Neural cell (in vitro differentiated cells): ENCODE results near the gene RAPGEF2.

Source experiments
- EP300 ChIP-seq: fragments of 450-650 bp; conservative IDR thresholded peaks from 2 replicates; pipeline ENCODE4 v1.6.1; 2014; ENCODE audit warnings: antibody characterized with exemption, mild to moderate bottlenecking, moderate library complexity; ENCODE audit not compliant: poor library complexity, severe bottlenecking
- EZH2 ChIP-seq: fragments of 200-600, 300-800 bp; shearing (Covaris generic), sonication (generic); IDR thresholded peaks from 2 replicates; pipeline ENCODE4 v1.6.1; 2014; ENCODE audit warnings: antibody characterized with exemption, low read length, borderline replicate concordance, mild to moderate bottlenecking; ENCODE audit not compliant: insufficient read depth, poor library complexity, severe bottlenecking
- MXI1 ChIP-seq: fragments of 450-650 bp; conservative IDR thresholded peaks from 2 replicates; pipeline ENCODE4 v1.6.1; 2014; ENCODE audit warnings: antibody characterized with exemption, mild to moderate bottlenecking; ENCODE audit not compliant: poor library complexity, severe bottlenecking
- POLR2AphosphoS5 ChIP-seq: IDR thresholded peaks from 2 replicates; pipeline ENCODE4 v1.6.1; 2012
- RAD21 ChIP-seq: fragments of 450-650 bp; conservative IDR thresholded peaks from 2 replicates; pipeline ENCODE4 v1.6.1; 2014; ENCODE audit warnings: antibody characterized with exemption, mild to moderate bottlenecking, moderate library complexity
- SMC3 ChIP-seq: fragments of 450-650 bp; conservative IDR thresholded peaks from 2 replicates; pipeline ENCODE4 v1.6.1; 2014; ENCODE audit warnings: antibody characterized with exemption, mild to moderate bottlenecking, moderate library complexity; ENCODE audit not compliant: poor library complexity
- TAF1 ChIP-seq: IDR thresholded peaks from 2 replicates; pipeline ENCODE4 v1.6.1; 2012; ENCODE audit warnings: low read depth
- TF ChIP-seq, protein P1 (sequence below): fragments of 450-650 bp; IDR thresholded peaks from 2 replicates; pipeline ENCODE4 v1.5.1; 2014; ENCODE audit warnings: antibody characterized with exemption, mild to moderate bottlenecking, moderate library complexity; ENCODE audit not compliant: poor library complexity, severe bottlenecking
- TF ChIP-seq, protein P2 (sequence below): IDR thresholded peaks from 2 replicates; pipeline ENCODE4 v1.6.1; 2012; ENCODE audit warnings: borderline replicate concordance

DNA sequence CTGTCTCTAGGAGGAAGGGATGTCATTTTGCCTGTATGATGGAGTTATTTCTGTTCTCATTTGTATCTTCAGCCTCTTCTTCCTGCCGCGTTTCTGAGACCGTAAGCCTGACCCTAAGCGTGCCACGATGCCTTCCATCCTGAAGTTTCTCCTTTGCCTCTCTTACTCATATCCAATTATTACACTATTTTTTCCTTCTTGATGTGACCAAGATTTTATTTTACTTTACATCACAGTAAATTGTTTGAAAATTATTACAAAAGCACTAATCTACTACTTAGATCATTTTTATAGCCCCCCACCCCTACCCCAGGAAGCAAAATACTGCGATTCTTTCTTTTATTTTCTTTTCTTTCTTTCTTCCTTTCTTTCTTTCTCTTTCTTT is 95.0 kb downstream of the RAPGEF2 start:
- TF ChIP-seq, protein P1, sequence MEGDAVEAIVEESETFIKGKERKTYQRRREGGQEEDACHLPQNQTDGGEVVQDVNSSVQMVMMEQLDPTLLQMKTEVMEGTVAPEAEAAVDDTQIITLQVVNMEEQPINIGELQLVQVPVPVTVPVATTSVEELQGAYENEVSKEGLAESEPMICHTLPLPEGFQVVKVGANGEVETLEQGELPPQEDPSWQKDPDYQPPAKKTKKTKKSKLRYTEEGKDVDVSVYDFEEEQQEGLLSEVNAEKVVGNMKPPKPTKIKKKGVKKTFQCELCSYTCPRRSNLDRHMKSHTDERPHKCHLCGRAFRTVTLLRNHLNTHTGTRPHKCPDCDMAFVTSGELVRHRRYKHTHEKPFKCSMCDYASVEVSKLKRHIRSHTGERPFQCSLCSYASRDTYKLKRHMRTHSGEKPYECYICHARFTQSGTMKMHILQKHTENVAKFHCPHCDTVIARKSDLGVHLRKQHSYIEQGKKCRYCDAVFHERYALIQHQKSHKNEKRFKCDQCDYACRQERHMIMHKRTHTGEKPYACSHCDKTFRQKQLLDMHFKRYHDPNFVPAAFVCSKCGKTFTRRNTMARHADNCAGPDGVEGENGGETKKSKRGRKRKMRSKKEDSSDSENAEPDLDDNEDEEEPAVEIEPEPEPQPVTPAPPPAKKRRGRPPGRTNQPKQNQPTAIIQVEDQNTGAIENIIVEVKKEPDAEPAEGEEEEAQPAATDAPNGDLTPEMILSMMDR = no peak
- TF ChIP-seq TAF1 (no peak), POLR2AphosphoS5 (no peak), EZH2 (no peak), MXI1 (no peak), EP300 (no peak), RAD21 (no peak), SMC3 (no peak)
- TF ChIP-seq, protein P2, sequence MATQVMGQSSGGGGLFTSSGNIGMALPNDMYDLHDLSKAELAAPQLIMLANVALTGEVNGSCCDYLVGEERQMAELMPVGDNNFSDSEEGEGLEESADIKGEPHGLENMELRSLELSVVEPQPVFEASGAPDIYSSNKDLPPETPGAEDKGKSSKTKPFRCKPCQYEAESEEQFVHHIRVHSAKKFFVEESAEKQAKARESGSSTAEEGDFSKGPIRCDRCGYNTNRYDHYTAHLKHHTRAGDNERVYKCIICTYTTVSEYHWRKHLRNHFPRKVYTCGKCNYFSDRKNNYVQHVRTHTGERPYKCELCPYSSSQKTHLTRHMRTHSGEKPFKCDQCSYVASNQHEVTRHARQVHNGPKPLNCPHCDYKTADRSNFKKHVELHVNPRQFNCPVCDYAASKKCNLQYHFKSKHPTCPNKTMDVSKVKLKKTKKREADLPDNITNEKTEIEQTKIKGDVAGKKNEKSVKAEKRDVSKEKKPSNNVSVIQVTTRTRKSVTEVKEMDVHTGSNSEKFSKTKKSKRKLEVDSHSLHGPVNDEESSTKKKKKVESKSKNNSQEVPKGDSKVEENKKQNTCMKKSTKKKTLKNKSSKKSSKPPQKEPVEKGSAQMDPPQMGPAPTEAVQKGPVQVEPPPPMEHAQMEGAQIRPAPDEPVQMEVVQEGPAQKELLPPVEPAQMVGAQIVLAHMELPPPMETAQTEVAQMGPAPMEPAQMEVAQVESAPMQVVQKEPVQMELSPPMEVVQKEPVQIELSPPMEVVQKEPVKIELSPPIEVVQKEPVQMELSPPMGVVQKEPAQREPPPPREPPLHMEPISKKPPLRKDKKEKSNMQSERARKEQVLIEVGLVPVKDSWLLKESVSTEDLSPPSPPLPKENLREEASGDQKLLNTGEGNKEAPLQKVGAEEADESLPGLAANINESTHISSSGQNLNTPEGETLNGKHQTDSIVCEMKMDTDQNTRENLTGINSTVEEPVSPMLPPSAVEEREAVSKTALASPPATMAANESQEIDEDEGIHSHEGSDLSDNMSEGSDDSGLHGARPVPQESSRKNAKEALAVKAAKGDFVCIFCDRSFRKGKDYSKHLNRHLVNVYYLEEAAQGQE = no peak
